ENCODE data around the gene ACER2. TPM values are rescaled to one million over a fixed set of nuclear protein-coding genes. Genes with fewer than 3 reads are reported as not detected.

ACER2 gene
- total RNA-seq, 1 experiment from 2014 or later: 9.6 TPM

- H2BK15ac ChIP-seq (ENCODE audit: low read depth, low read length): no peak overlapping the region
- H3T11ph ChIP-seq (ENCODE audit: low read length): no peak overlapping the region
- Mint-ChIP-seq H3K4me1 (peaks cover 23 to 25% of the 10 kb centered on the region in 2 experiments), H3K9me3 (peaks cover 6% of the 10 kb centered on the region in 2 experiments; a peak in 4 of 5 replicates), H3K36me3 (ENCODE audit: insufficient read depth in 1 of 3, low read depth in 3 of 3) (peaks cover 0 to 4% (median 0%) of the 10 kb centered on the region in 3 experiments; a peak in 2 of 7 replicates), H3K27ac (no peak overlapping the region), H3K4me3 (no peak overlapping the region), H3K27me3 (ENCODE audit: low read depth) (peaks cover 6% of the 10 kb centered on the region)
- H3K23me2 ChIP-seq (ENCODE audit: insufficient read length, low read depth, low read length, poor library complexity, severe bottlenecking): peaks cover 3% of the 10 kb centered on the region
- no peak overlapping the region for H3K56ac ChIP-seq (ENCODE audit: insufficient read length, low read depth, low read length)
- WGBS (ENCODE audit: extremely low coverage, insufficient read length, low lambda C conversion rate): no CpG with 5 or more reads among the region's 26 CpGs
- H3K79me1 ChIP-seq (ENCODE audit: insufficient read depth, low read depth, low read length, poor library complexity, severe bottlenecking): no peaks in the 10 kb centered on the region
- H2AFZ ChIP-seq (ENCODE audit: low read length): no peak overlapping the region
- no peaks in the 10 kb centered on the region for H3K9me3 ChIP-seq (ENCODE audit: control insufficient read depth, low read depth, low read length)
- no peak overlapping the region for H2BK5ac ChIP-seq (ENCODE audit: insufficient read length, low read length)
- H3K9ac ChIP-seq (ENCODE audit: extremely low read depth, insufficient read length, low read length): no peak overlapping the region
- no peak overlapping the region for H3K4me2 ChIP-seq (ENCODE audit: insufficient read depth, insufficient read length, low read length)
- H4K8ac ChIP-seq (replicated peaks; ENCODE audit: insufficient read length, low read depth, low read length): no peak overlapping the region
- H4K20me1 ChIP-seq (ENCODE audit: control insufficient read depth, insufficient read depth, insufficient read length): no peaks in the 10 kb centered on the region
- DNase-seq: no peak
- no peak overlapping the region for H4K5ac ChIP-seq (ENCODE audit: insufficient read length, low read depth, low read length)
- no peaks in the 10 kb centered on the region for H3K79me2 ChIP-seq (ENCODE audit: insufficient read depth, low read length)
- no peak overlapping the region for H4K91ac ChIP-seq (ENCODE audit: insufficient read length, low read depth, low read length)
- no peak overlapping the region for H2BK120ac ChIP-seq (ENCODE audit: low read depth, low read length, poor library complexity, severe bottlenecking)
- no peak overlapping the region; the same call in 1 of the 2 replicates for H3K14ac ChIP-seq (ENCODE audit: insufficient read depth, low read length)
- H3K27ac ChIP-seq (ENCODE audit: insufficient read length, low read depth, low read length): no peak overlapping the region
- H3K27me3 ChIP-seq (ENCODE audit: insufficient read depth, low read length): no peaks in the 10 kb centered on the region
- H3K23ac ChIP-seq (ENCODE audit: insufficient read length, low read depth, low read length): no peak overlapping the region
- no peak overlapping the region for H2BK20ac ChIP-seq (ENCODE audit: low read depth, low read length, poor library complexity, severe bottlenecking)
- TF ChIP-seq CTCF (conservative IDR thresholded peaks at IDR 0.05): no peak
- H2BK12ac ChIP-seq (ENCODE audit: insufficient read length, low read depth, low read length): no peak overlapping the region
- no peaks in the 10 kb centered on the region; the same call in 1 of the 2 replicates for H3K4me1 ChIP-seq (ENCODE audit: insufficient read depth, low read length)
- H3K18ac ChIP-seq (ENCODE audit: insufficient read length, low read depth, low read length): no peak overlapping the region
- no peak overlapping the region for H2AK5ac ChIP-seq (ENCODE audit: insufficient read length, low read length)
- no peak overlapping the region for H3K4ac ChIP-seq (ENCODE audit: low read depth, low read length)
Observed at GRCh38 chr9:19461135-19461534, 52.3 kb downstream of the ACER2 start.

All from H9 (cell line).